Thyroid gland (tissue), 4 donors: ENCODE data around the gene SFSWAP.

Source experiments
- POLR2A ChIP-seq, 2 donors: fragments of 450-650 bp; IDR thresholded peaks; one replicate each; pipeline ENCODE4 v1.6.1; 2017; ENCODE audit warnings: antibody characterized with exemption in 2 of 2, mild to moderate bottlenecking in 2 of 2, moderate library complexity in 1 of 2
- TF ChIP-seq, protein P1 (sequence below), 6 experiments: fragments of 200-600 bp in 3 of 6; fragments of 450-650 bp in 3 of 6; sonication (generic) in 3 of 6; IDR thresholded peaks; one replicate each; pipeline ENCODE4 v1.5.1; 2016 to 2019; ENCODE audit warnings: antibody characterized with exemption in 6 of 6, mild to moderate bottlenecking in 2 of 6, inconsistent platforms in 1 of 6, moderate library complexity in 1 of 6

DNA sequence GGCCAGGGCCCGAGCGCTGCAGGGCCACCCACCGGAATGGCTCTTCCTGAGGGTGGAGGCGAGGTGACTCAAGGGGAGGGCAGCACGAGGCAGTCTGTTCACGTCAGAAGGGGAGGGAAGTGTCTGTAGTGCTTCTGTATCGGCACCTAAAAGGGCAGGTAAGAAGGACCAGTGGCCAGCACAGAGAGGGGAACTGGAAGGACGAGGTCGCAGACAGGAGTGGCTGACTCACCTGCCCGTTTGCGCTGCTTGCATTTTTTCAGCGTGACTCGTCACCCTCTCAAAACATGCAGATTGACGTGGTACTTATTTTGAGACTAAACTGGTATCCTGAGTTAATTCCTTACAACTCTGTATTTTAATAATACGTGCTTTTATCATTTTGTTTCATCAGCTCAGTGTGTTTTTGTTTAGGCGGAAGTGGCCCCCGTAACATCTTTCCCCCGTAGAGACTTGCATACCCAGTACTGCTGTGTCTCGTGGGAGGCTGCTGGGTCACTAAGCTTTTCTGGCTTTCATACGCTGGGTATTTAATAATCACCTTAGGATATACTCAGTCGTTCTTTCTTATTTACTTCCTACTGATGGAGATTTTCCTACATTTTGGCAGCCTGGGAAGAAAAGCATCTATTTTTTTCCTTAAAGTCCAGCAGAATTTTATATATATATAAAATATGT lies 26.4 kb downstream of the SFSWAP start:
- no peak for TF ChIP-seq POLR2A (IDR thresholded peaks at IDR 0.05)
- TF ChIP-seq, protein P1, sequence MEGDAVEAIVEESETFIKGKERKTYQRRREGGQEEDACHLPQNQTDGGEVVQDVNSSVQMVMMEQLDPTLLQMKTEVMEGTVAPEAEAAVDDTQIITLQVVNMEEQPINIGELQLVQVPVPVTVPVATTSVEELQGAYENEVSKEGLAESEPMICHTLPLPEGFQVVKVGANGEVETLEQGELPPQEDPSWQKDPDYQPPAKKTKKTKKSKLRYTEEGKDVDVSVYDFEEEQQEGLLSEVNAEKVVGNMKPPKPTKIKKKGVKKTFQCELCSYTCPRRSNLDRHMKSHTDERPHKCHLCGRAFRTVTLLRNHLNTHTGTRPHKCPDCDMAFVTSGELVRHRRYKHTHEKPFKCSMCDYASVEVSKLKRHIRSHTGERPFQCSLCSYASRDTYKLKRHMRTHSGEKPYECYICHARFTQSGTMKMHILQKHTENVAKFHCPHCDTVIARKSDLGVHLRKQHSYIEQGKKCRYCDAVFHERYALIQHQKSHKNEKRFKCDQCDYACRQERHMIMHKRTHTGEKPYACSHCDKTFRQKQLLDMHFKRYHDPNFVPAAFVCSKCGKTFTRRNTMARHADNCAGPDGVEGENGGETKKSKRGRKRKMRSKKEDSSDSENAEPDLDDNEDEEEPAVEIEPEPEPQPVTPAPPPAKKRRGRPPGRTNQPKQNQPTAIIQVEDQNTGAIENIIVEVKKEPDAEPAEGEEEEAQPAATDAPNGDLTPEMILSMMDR (IDR thresholded peaks at IDR 0.05) = no peak
